Measurements from ENCODE around the gene ZBTB7C.

The ZBTB7C gene

DNA sequence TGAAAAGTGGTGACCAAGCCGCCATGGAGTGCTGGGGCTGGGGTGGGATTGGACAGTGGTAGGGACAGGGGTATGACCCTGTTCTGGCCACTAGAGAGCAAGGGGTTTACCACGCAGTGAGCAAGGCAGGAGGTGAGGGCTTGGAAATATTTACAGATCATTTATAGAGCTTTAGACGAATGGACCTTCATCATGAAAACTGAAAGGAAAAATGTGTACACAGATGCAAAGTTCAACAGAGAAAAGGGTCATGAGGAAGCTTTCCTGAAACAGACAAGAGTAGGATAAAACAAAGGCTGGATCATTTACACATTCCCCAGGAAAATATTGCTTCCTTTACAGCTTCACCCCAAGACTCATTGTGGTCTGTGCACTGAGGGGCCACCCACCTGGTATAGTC lies 348.2 kb downstream of the ZBTB7C start:
- TF ChIP-seq TAF1 (IDR thresholded peaks at IDR 0.05; ENCODE audit: borderline replicate concordance, insufficient read depth, low read length) (no peak), FOXP2 (optimal IDR thresholded peaks at IDR 0.05; ENCODE audit: borderline replicate concordance, extremely low read depth, extremely low read length, insufficient read depth) (no peak), SIN3A (IDR thresholded peaks at IDR 0.05; ENCODE audit: borderline replicate concordance, insufficient read depth, low read length) (no peak), POLR2AphosphoS5 (IDR thresholded peaks at IDR 0.05; ENCODE audit: low read depth, low read length) (no peak)
- TF ChIP-seq, protein P1, sequence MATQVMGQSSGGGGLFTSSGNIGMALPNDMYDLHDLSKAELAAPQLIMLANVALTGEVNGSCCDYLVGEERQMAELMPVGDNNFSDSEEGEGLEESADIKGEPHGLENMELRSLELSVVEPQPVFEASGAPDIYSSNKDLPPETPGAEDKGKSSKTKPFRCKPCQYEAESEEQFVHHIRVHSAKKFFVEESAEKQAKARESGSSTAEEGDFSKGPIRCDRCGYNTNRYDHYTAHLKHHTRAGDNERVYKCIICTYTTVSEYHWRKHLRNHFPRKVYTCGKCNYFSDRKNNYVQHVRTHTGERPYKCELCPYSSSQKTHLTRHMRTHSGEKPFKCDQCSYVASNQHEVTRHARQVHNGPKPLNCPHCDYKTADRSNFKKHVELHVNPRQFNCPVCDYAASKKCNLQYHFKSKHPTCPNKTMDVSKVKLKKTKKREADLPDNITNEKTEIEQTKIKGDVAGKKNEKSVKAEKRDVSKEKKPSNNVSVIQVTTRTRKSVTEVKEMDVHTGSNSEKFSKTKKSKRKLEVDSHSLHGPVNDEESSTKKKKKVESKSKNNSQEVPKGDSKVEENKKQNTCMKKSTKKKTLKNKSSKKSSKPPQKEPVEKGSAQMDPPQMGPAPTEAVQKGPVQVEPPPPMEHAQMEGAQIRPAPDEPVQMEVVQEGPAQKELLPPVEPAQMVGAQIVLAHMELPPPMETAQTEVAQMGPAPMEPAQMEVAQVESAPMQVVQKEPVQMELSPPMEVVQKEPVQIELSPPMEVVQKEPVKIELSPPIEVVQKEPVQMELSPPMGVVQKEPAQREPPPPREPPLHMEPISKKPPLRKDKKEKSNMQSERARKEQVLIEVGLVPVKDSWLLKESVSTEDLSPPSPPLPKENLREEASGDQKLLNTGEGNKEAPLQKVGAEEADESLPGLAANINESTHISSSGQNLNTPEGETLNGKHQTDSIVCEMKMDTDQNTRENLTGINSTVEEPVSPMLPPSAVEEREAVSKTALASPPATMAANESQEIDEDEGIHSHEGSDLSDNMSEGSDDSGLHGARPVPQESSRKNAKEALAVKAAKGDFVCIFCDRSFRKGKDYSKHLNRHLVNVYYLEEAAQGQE (IDR thresholded peaks at IDR 0.05; ENCODE audit: insufficient read depth in 1 of 2, low read depth in 2 of 2, low read length in 2 of 2), result no peak

DNA sequence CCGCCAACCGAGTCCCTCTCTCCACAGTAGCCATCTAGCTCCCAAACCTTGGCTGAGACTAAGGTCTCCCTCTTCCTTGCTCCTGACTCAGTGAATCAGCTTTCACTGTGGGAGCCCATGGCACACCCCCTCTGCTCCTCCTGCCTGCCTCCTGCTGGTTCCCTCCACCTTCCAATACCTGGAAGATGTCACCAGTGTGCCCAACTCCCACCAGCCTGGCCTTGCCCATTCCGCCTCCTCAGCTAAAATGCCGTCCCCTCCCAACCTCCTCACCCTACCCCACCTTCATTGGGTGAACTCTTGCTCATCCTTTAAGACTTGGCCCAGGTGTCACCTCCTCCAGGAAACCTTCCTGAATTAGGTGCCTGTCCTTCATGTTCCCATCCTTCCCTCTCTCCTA lies 348.8 kb downstream of the ZBTB7C start:
- no peak for TF ChIP-seq FOXP2 (optimal IDR thresholded peaks at IDR 0.05; ENCODE audit: borderline replicate concordance, extremely low read depth, extremely low read length, insufficient read depth)
- no peak for TF ChIP-seq POLR2AphosphoS5 (IDR thresholded peaks at IDR 0.05; ENCODE audit: low read depth, low read length)
- no peak for TF ChIP-seq SIN3A (IDR thresholded peaks at IDR 0.05; ENCODE audit: borderline replicate concordance, insufficient read depth, low read length)
- no peak for TF ChIP-seq TAF1 (IDR thresholded peaks at IDR 0.05; ENCODE audit: borderline replicate concordance, insufficient read depth, low read length)
- TF ChIP-seq, protein P1 (IDR thresholded peaks at IDR 0.05; ENCODE audit: insufficient read depth in 1 of 2, low read depth in 2 of 2, low read length in 2 of 2), result no peak

GRCh38 chr18:48059455-48060010 lies 349.6 kb downstream of the ZBTB7C start:
- TF ChIP-seq FOXP2 (optimal IDR thresholded peaks at IDR 0.05; ENCODE audit: borderline replicate concordance, extremely low read depth, extremely low read length, insufficient read depth) (no peak), SIN3A (IDR thresholded peaks at IDR 0.05; ENCODE audit: borderline replicate concordance, insufficient read depth, low read length) (no peak), POLR2AphosphoS5 (IDR thresholded peaks at IDR 0.05; ENCODE audit: low read depth, low read length) (no peak), TAF1 (IDR thresholded peaks at IDR 0.05; ENCODE audit: borderline replicate concordance, insufficient read depth, low read length) (no peak)
- TF ChIP-seq, protein P1 (IDR thresholded peaks at IDR 0.05; ENCODE audit: insufficient read depth in 1 of 2, low read depth in 2 of 2, low read length in 2 of 2), result no peak

DNA sequence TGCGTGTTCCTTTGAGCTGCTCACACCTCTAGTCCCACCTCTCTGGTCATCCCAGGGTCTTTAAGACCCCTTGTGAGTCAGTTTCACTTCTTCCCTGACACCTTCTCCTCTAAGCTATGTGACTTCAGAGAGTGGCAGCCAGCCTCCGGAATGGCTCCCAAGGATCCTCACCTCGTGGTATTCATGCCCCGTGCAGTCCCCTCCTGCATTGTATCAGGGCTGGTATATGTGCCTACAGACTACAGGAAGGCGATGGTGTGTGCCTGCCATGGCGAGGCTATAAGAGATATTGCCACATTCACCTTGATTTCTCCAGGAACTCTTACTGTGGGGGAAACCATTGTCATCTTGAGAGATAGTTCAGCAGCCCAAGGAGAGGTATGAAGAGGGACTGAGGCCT lies 350.7 kb downstream of the ZBTB7C start:
- TF ChIP-seq TAF1 (IDR thresholded peaks at IDR 0.05; ENCODE audit: borderline replicate concordance, insufficient read depth, low read length) (no peak), POLR2AphosphoS5 (IDR thresholded peaks at IDR 0.05; ENCODE audit: low read depth, low read length) (no peak), FOXP2 (optimal IDR thresholded peaks at IDR 0.05; ENCODE audit: borderline replicate concordance, extremely low read depth, extremely low read length, insufficient read depth) (no peak), SIN3A (IDR thresholded peaks at IDR 0.05; ENCODE audit: borderline replicate concordance, insufficient read depth, low read length) (no peak)
- TF ChIP-seq, protein P1 (IDR thresholded peaks at IDR 0.05; ENCODE audit: insufficient read depth in 1 of 2, low read depth in 2 of 2, low read length in 2 of 2), result no peak
